DND-41 (cell line): ENCODE measurements around the gene RAB6B.

Source experiments
- ATAC-seq: fragments of 200-7000 bp; cut with Tn5 transposase; 3 replicates; pipeline ENCODE4 v1.9.1; 2021; ENCODE audit warnings: low read depth; ENCODE audit not compliant: insufficient read depth
- DNase-seq: peaks from one replicate; pipeline ENCODE4 v3.0.0-alpha.2; 2020
- H2AFZ ChIP-seq: 2 replicates; pipeline ENCODE4 v1.6.0; 2012; ENCODE audit warnings: low read depth, low read length
- H3K27ac ChIP-seq: 2 replicates; pipeline ENCODE4 v1.5.1; 2012; ENCODE audit warnings: low read length, inconsistent platforms
- H3K27me3 ChIP-seq: fragments of 200-600 bp; sonication (generic); 2 replicates; pipeline ENCODE4 v1.6.0; 2012; ENCODE audit warnings: low read length, mild to moderate bottlenecking, inconsistent platforms; ENCODE audit not compliant: insufficient read depth, poor library complexity
- H3K36me3 ChIP-seq: 2 replicates; pipeline ENCODE4 v1.5.1; 2012; ENCODE audit warnings: low read length, inconsistent platforms; ENCODE audit not compliant: insufficient read depth
- H3K4me1 ChIP-seq: 2 replicates; pipeline ENCODE4 v1.5.1; 2012; ENCODE audit warnings: mild to moderate bottlenecking, low read length; ENCODE audit not compliant: insufficient read depth
- H3K4me2 ChIP-seq: 2 replicates; pipeline ENCODE4 v1.6.0; 2012; ENCODE audit warnings: mild to moderate bottlenecking, moderate library complexity, low read length, inconsistent platforms; ENCODE audit not compliant: insufficient read depth
- H3K4me3 ChIP-seq, 2 experiments: fragments of 200-600 bp in 1 of 2; shearing (Covaris generic) in 1 of 2; 2 replicates each; pipeline ENCODE4 v1.5.1; 2012 to 2016; ENCODE audit warnings: inconsistent platforms in 2 of 2, low read length in 2 of 2, mild to moderate bottlenecking in 2 of 2, low read depth in 1 of 2, moderate library complexity in 1 of 2
- H3K79me2 ChIP-seq: 2 replicates; pipeline ENCODE4 v1.6.0; 2012; ENCODE audit warnings: low read length, inconsistent platforms; ENCODE audit not compliant: insufficient read depth
- H3K9ac ChIP-seq: 2 replicates; pipeline ENCODE4 v1.6.0; 2012; ENCODE audit warnings: low read depth, mild to moderate bottlenecking, inconsistent platforms, low read length, moderate library complexity
- H3K9me3 ChIP-seq: 2 replicates; pipeline ENCODE4 v1.5.1; 2012; ENCODE audit warnings: low read length, moderate library complexity, mild to moderate bottlenecking, inconsistent platforms; ENCODE audit not compliant: insufficient read depth, severe bottlenecking
- H4K20me1 ChIP-seq: 2 replicates; pipeline ENCODE4 v1.6.0; 2012; ENCODE audit warnings: low read length; ENCODE audit not compliant: insufficient read depth
- CTCF ChIP-seq: IDR thresholded peaks from 2 replicates; pipeline ENCODE4 v1.5.1; 2012; ENCODE audit warnings: borderline replicate concordance, low read length, moderate library complexity, mild to moderate bottlenecking; ENCODE audit not compliant: poor library complexity, severe bottlenecking; ENCODE audit errors: extremely low read depth
- EZH2 ChIP-seq: IDR thresholded peaks from 3 replicates; pipeline ENCODE4 v1.6.1; 2012; ENCODE audit warnings: borderline replicate concordance, low read depth, mild to moderate bottlenecking, moderate library complexity, low read length, inconsistent platforms; ENCODE audit not compliant: severe bottlenecking

Gene RAB6B

DNA sequence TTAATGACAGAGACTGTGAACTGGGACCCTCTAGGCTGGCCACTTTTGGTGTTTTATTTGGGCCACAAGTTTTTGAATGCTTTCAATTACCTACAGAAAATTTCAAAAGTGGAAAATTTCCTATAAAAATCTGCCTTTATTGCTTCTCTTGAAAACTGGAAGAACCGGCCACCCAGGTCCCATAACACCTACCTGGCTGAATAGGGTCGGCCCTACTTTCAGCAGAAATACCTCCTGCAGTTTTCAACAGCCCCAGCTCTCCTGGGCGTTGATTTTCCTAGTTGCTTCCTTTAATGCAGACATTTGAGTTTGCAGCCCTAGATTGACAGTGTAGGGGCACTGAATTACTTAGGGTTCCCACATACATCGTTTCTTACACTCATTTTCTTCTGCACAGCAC is 90.8 kb downstream of the RAB6B start:
- Histone ChIP-seq H3K4me2 (peak overlapping the region; percentile 95), H3K27me3 (peaks cover 4% of the 10 kb centered on the region), H3K4me3 (peak overlapping the region in 1 of 2 experiments; percentile 87; a peak in 2 of 4 replicates), H3K4me1 (peaks cover 27% of the 10 kb centered on the region), H3K27ac (no peak overlapping the region), H3K36me3 (peaks cover 22% of the 10 kb centered on the region; the same call in 1 of the 2 replicates), H3K9me3 (no peaks in the 10 kb centered on the region), H4K20me1 (no peaks in the 10 kb centered on the region), H2AFZ (peak overlapping the region; percentile 97), H3K79me2 (peaks cover 20% of the 10 kb centered on the region), H3K9ac (no peak overlapping the region)
- no peak for ATAC-seq
- TF ChIP-seq EZH2 = no peak
- no peak for TF ChIP-seq CTCF
- no peak for DNase-seq

DNA sequence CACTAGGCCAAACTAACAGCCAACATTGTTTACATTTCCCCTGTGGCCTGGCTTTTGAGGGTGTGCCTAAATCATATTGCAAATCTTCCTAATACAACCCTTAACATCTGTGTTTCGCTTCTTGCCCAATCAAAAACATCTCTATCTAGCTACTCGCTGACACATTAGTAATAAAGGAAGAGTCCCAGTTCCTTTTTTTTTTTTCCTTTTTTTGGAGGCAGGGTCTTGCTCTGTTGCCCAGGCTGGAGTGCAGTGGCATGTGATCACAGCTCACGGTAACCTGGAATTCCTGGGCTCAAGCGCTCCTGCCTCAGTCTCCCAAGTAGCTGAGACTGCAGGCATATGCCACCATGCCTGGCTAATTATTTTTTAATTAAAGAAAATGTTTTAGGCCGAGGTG is 92.2 kb downstream of the RAB6B start:
- no peak for DNase-seq
- no peak for ATAC-seq
- Histone ChIP-seq H3K9ac (no peak overlapping the region), H3K4me2 (no peak overlapping the region), H2AFZ (no peak overlapping the region), H3K9me3 (no peaks in the 10 kb centered on the region), H3K4me3 (no peak overlapping the region), H3K27ac (no peak overlapping the region), H4K20me1 (no peaks in the 10 kb centered on the region), H3K4me1 (peaks cover 26% of the 10 kb centered on the region), H3K27me3 (peaks cover 9% of the 10 kb centered on the region), H3K79me2 (peaks cover 20% of the 10 kb centered on the region), H3K36me3 (peaks cover 11% of the 10 kb centered on the region; the same call in 1 of the 2 replicates)
- TF ChIP-seq EZH2 = no peak
- TF ChIP-seq CTCF = no peak

DNA sequence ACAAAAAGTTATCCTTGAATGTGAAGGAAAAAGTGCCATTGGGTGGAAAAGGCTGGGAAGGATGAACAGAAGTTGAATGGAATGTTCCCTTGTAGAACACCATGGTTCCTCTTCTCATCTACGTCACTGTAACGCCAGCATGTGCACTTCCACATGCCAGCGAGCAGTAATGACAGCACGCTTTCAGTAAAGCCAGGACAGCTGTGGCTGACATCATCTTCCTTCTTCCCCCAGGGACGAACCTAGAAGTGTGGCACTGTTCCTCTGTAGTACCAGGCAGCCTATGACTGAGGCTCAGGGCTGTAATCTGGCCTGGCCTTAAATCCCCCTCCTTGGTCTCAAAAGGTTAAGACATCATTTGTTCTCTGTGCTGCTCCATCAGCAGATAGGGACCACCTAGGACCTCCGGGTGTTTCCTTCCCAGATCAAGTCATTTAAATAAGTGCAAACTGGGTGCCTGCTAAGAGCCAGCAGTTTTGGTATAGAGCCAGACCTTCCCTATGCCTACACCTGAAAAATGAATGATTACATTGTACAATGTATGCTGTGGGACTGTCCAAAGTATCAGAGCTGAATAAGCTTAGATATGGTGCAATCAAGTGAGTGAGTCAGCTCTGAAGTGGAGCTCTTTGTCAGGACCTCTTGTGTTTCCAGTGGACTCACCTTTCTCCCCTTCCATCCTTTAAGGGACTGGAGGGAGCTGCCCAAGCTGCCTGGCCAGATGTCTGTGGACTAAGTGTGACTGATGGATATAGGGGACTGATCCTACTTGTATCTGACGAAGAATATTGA is 95.7 kb downstream of the RAB6B start:
- Histone ChIP-seq H3K27ac (no peak overlapping the region), H3K4me3 (no peak overlapping the region), H3K27me3 (peaks cover 9% of the 10 kb centered on the region), H4K20me1 (no peaks in the 10 kb centered on the region), H3K9me3 (peaks cover 4% of the 10 kb centered on the region), H3K4me1 (peaks cover 3% of the 10 kb centered on the region), H3K79me2 (no peaks in the 10 kb centered on the region), H2AFZ (no peak overlapping the region), H3K4me2 (no peak overlapping the region), H3K36me3 (no peaks in the 10 kb centered on the region), H3K9ac (no peak overlapping the region)
- DNase-seq (no peak), ATAC-seq (no peak)
- TF ChIP-seq EZH2 (no peak), CTCF (no peak)
